Lung (tissue), 12 donors: Measurements from ENCODE around the gene SPATC1L. TPM values are rescaled to one million over a fixed set of nuclear protein-coding genes. Genes with fewer than 3 reads are reported as not detected.
"Not testable (repeated sequence)": the region's sequence is repeated elsewhere in the genome, so short reads cannot be mapped to it uniquely, and the experiment has no call there.

Source experiments
- ATAC-seq: fragments of 200-7000 bp; cut with Tn5 transposase; one replicate; pipeline ENCODE4 v1.9.1; 2020; ENCODE audit warnings: moderate number of reproducible peaks; ENCODE audit not compliant: insufficient read depth, low FRiP score
- DNase-seq, 3 donors: peaks; one replicate each; pipeline ENCODE4 v3.0.0-alpha.2; 2013 to 2017
- H3K27ac ChIP-seq, 2 donors: one replicate each; pipeline ENCODE4 v1.5.1; 2013; ENCODE audit warnings: mild to moderate bottlenecking in 2 of 2, moderate library complexity in 2 of 2, control low read depth in 1 of 2, inconsistent platforms in 1 of 2, low read depth in 1 of 2, low read length in 1 of 2
- H3K27me3 ChIP-seq, 3 donors: one replicate each; pipeline ENCODE4 v1.5.1; 2013; ENCODE audit warnings: low read length in 2 of 3; ENCODE audit not compliant: control insufficient read depth in 3 of 3, insufficient read depth in 3 of 3
- H3K36me3 ChIP-seq, 4 donors: one replicate each; pipeline ENCODE4 v1.5.1; 2013; ENCODE audit warnings: low read length in 4 of 4, mild to moderate bottlenecking in 1 of 4, moderate library complexity in 1 of 4; ENCODE audit not compliant: control insufficient read depth in 4 of 4, insufficient read depth in 4 of 4
- H3K4me1 ChIP-seq, 5 donors: one replicate each; pipeline ENCODE4 v1.5.1; 2013; ENCODE audit warnings: low read length in 5 of 5, mild to moderate bottlenecking in 2 of 5, moderate library complexity in 1 of 5; ENCODE audit not compliant: control insufficient read depth in 5 of 5, insufficient read depth in 5 of 5
- H3K4me3 ChIP-seq: one replicate; pipeline ENCODE4 v1.5.1; 2013; ENCODE audit warnings: mild to moderate bottlenecking, control low read depth, moderate library complexity
- H3K9ac ChIP-seq, 2 donors: one replicate each; pipeline ENCODE4 v1.5.1; 2013; ENCODE audit warnings: low read length in 2 of 2, control low read depth in 1 of 2; ENCODE audit not compliant: insufficient read depth in 1 of 2
- H3K9me3 ChIP-seq, 4 donors: one replicate each; pipeline ENCODE4 v1.5.1; 2013; ENCODE audit warnings: low read length in 3 of 4, mild to moderate bottlenecking in 1 of 4, moderate library complexity in 1 of 4; ENCODE audit not compliant: control insufficient read depth in 4 of 4, insufficient read depth in 3 of 4
- WGBS, 2 donors: extraction: QIAGEN DNeasy Blood & Tissue Kit; methylation state at CpG; one replicate each; pipeline ENCODE4 v1.1.7; 2013; 5-methylcytosine and 5-hydroxymethylcytosine counted together
- polyA plus RNA-seq, 2 donors: library from polyadenylated mRNA; stranded (reverse); fragments of 200-250 nt; gene quantifications; one replicate each; pipeline ENCODE4 v1.2.1, GENCODE V29; 2013
- total RNA-seq, 2 donors: library from RNA; depleted of rRNA in 1 of 2; stranded (reverse); fragments of >200 nt in 1 of 2; gene quantifications; one replicate each; pipeline ENCODE4 v1.2.1, GENCODE V29; 2014 to 2021
- TF ChIP-seq, protein P1 (sequence below): IDR thresholded peaks from 2 replicates; pipeline ENCODE4 v1.5.1; 2012; ENCODE audit warnings: mild to moderate bottlenecking; ENCODE audit errors: control extremely low read depth, extremely low read depth
- donor health status: control.
- donor health status: control.
- donor health status: Bipolar disorder and iron deficiency.
- donor health status: healthy.
- donor health status: DM: yes; HTN: yes; CAD: no.

The SPATC1L gene
- total and polyA plus RNA-seq, 4 donors = 6.6 to 15.6 (median 11.0) TPM

GRCh38 chr21:46226146-46226545 is 41.9 kb upstream of the SPATC1L start:
- WGBS, 2 donors = 82 to 86% methylated on average over 1 of the region's 1 CpG
- no peak overlapping the region for H3K4me3 ChIP-seq
- H3K4me1 ChIP-seq = peaks cover 0 to 25% (median 9%) of the 10 kb centered on the region in 5 donors
- TF ChIP-seq, protein P1, sequence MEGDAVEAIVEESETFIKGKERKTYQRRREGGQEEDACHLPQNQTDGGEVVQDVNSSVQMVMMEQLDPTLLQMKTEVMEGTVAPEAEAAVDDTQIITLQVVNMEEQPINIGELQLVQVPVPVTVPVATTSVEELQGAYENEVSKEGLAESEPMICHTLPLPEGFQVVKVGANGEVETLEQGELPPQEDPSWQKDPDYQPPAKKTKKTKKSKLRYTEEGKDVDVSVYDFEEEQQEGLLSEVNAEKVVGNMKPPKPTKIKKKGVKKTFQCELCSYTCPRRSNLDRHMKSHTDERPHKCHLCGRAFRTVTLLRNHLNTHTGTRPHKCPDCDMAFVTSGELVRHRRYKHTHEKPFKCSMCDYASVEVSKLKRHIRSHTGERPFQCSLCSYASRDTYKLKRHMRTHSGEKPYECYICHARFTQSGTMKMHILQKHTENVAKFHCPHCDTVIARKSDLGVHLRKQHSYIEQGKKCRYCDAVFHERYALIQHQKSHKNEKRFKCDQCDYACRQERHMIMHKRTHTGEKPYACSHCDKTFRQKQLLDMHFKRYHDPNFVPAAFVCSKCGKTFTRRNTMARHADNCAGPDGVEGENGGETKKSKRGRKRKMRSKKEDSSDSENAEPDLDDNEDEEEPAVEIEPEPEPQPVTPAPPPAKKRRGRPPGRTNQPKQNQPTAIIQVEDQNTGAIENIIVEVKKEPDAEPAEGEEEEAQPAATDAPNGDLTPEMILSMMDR = no peak
- no peak overlapping the region for H3K9ac ChIP-seq
- peak overlapping the region in 1 of 2 donors; percentile 73 for H3K27ac ChIP-seq
- H3K9me3 ChIP-seq = peaks cover 0 to 2% (median 0%) of the 10 kb centered on the region in 4 donors
- no peaks in the 10 kb centered on the region for H3K27me3 ChIP-seq
- DNase-seq (peak in 1 of 3 donors; percentile 9), ATAC-seq (no peak)
- H3K36me3 ChIP-seq = peaks cover 0 to 15% (median 0%) of the 10 kb centered on the region in 4 donors

DNA sequence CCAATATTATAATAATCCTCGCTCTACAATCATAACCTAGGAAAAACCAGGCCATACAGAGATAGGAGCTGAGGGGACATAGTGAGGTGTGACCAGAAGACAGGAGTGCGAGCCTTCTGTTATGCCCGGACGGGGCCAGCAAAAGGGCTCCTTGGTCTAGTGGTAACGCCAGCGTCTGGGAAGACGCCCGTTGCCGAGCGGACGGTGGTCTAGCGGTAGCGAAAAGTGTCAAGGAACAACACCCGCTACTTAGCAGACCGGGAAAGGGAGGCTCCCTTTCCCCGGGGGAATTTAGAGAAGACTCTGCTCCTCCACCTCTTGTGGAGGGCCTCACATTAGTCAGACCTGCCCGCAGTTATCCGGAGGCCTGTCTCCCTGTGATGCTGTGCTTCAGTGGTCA is 39.4 kb upstream of the SPATC1L start:
- H3K27ac ChIP-seq, H3K4me3 ChIP-seq, H3K27me3 ChIP-seq, ATAC-seq, DNase-seq, H3K9ac ChIP-seq, H3K9me3 ChIP-seq: not testable (repeated sequence)
- H3K36me3 ChIP-seq = peaks cover 0 to 39% (median 2%) of the 10 kb centered on the region in 4 donors
- peaks cover 0 to 26% (median 20%) of the 10 kb centered on the region in 5 donors for H3K4me1 ChIP-seq
- 96 to 98% methylated on average over 17 to 18 of the region's 18 CpGs for WGBS, 2 donors

GRCh38 chr21:46223217-46223616 is 39.0 kb upstream of the SPATC1L start:
- Histone ChIP-seq H3K9ac (no peak overlapping the region), H3K4me3 (no peak overlapping the region), H3K9me3 (peaks cover 0 to 2% (median 0%) of the 10 kb centered on the region in 4 donors), H3K27me3 (no peaks in the 10 kb centered on the region), H3K27ac (no peak overlapping the region), H3K4me1 (peaks cover 0 to 23% (median 20%) of the 10 kb centered on the region in 5 donors), H3K36me3 (peaks cover 0 to 40% (median 2%) of the 10 kb centered on the region in 4 donors)
- no peak for DNase-seq
- TF ChIP-seq, protein P1 = no peak
- WGBS, 2 donors = 90 to 99% methylated on average over 7 of the region's 7 CpGs
- ATAC-seq = no peak

GRCh38 chr21:46222436-46223116 is 38.3 kb upstream of the SPATC1L start:
- H3K27me3 ChIP-seq = no peaks in the 10 kb centered on the region
- H3K4me1 ChIP-seq = peaks cover 0 to 22% (median 18%) of the 10 kb centered on the region in 5 donors
- H3K4me3 ChIP-seq = no peak overlapping the region
- H3K9ac ChIP-seq = no peak overlapping the region
- WGBS, 2 donors = 80 to 95% methylated on average over 11 of the region's 11 CpGs
- H3K27ac ChIP-seq = no peak overlapping the region
- H3K9me3 ChIP-seq = peaks cover 0 to 2% (median 0%) of the 10 kb centered on the region in 4 donors
- H3K36me3 ChIP-seq = peaks cover 0 to 46% (median 2%) of the 10 kb centered on the region in 4 donors
- DNase-seq (peak in 1 of 3 donors; percentile 2), ATAC-seq (no peak)
- TF ChIP-seq, protein P1 = no peak
